Adipose tissue (tissue), 3 donors: Measurements from ENCODE around the gene LATS2. TPM values are rescaled to one million over a fixed set of nuclear protein-coding genes. Genes with fewer than 3 reads are reported as not detected.
"Not testable (repeated sequence)": the region's sequence is repeated elsewhere in the genome, so short reads cannot be mapped to it uniquely, and the experiment has no call there.

ENCODE experiments used
- H3K27ac ChIP-seq: one replicate; pipeline ENCODE4 v1.5.1; 2013; ENCODE audit warnings: low read depth, low read length
- WGBS, 3 donors: extraction: QIAGEN DNeasy Blood & Tissue Kit; methylation state at CpG; one replicate each; pipeline ENCODE4 v1.1.7; 2013; 5-methylcytosine and 5-hydroxymethylcytosine counted together
- polyA plus RNA-seq, 3 donors: library from polyadenylated mRNA; stranded (reverse); fragments of 200-250 nt; gene quantifications; one replicate each; pipeline ENCODE4 v1.2.3, GENCODE V29; 2013
- donor health status: healthy with polysubstance abuse.
- donor health status: Bipolar disorder and iron deficiency.
- donor health status: healthy.

LATS2 gene
- polyA plus RNA-seq, 3 donors = 3.3 to 24.5 (median 15.7) TPM

DNA sequence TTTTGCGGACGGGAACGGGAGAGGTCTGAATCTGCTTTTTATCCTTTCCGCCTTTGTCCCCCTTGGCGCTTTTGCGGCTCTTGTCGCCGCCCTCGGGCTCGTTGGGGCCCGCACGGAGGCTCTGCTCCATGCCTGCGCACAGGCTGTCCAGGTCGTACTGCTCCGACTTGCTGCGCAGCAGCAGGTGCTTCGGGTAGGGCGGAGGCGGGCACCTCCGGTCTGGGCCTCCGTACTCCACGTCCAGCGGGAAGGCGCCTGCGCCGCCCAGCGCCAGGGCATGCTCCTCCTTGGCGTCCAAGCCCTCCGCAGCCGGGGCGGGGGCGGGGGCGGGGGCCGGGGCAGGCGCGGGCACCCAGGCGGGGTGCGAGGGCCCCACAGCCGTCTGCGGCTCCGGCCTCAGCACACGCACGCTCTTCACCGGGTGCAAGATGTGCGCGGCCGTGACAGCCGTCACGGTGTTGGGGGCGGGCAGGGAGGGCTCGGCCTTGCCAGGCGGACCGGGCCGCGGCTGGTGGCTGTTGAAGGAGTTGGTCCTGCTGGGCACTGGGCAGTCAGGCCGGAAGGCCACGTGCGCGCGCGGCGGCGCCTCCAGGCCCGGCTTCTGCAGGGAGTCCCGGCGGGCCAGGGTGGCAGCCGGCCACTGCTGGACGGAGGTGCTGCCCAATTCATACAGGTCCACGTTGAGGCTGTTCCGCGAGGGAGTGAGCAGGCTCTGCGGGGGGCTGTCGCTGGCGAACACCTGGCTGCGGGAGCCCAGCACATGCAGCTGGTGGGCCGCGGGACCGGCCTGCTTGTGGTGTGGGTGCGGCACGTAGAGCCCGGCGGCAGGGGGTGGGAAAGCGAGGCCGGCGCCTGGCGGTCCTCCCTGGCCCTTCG, 73.1 kb downstream of the LATS2 start:
- 95 to 97% (median 96%) methylated on average over 67 to 87 of the region's 87 CpGs for WGBS, 3 donors
- H3K27ac ChIP-seq = no peak overlapping the region

- 93 to 95% (median 94%) methylated on average over 11 of the region's 11 CpGs for WGBS, 3 donors
- H3K27ac ChIP-seq = no peak overlapping the region
Measured at GRCh38 chr13:20987599-20987998, 73.8 kb downstream of the LATS2 start.

DNA sequence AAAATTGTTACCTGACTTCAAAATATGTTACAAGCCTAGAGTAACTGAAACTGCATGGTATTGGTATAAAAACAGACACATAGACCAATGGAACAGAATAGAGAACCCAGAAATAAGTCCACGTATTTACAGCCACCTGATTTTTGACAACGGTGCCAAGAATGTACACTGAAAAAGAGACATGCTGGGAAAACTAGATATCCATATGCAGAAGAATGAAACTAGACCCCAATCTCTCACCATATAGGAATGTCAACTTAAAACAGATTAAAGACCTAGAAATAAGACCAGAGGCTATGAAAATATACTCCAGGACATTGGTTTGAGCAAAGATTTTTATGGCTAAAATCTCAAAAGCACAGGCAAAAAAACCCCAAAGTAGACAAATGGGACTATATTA, 76.5 kb downstream of the LATS2 start:
- no peak overlapping the region for H3K27ac ChIP-seq

GRCh38 chr13:20983386-20983785, 78.0 kb downstream of the LATS2 start:
- 94 to 96% (median 96%) methylated on average over 11 of the region's 11 CpGs for WGBS, 3 donors
- no peak overlapping the region for H3K27ac ChIP-seq

More for the DNA sequence above, 76.5 kb downstream of the LATS2 start:
- 88 to 93% (median 90%) methylated on average over 2 of the region's 2 CpGs for whole genome bisulfite sequencing, 3 donors

GRCh38 chr13:20981370-20982095, 79.9 kb downstream of the LATS2 start:
- H3K27ac ChIP-seq = no peak overlapping the region
- WGBS, 3 donors = 88 to 93% (median 91%) methylated on average over 18 of the region's 18 CpGs

DNA sequence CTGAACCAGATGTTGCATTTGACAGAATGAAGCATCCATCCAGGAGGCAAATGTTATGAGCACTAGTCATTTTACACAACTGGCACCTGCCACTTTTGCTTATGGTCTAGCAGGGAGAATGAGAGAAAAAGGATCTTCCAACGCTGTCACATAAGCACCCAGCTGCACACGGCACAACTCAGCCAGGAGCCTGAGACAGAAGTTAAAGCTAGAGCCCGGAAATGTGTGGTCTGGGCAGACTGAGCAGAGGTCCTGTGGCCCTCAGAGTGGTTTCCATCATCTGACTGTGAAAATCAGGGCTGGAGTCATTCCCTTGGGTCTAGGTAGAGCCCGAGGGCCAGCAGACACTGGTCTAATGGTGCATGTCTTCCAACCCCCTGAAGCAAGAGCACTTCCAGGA, 80.5 kb downstream of the LATS2 start:
- WGBS, 3 donors = 68 to 91% (median 85%) methylated on average over 4 of the region's 4 CpGs
- H3K27ac ChIP-seq = no peak overlapping the region

- H3K27ac ChIP-seq = no peak overlapping the region
- WGBS, 3 donors = 53 to 73% (median 65%) methylated on average over 5 of the region's 5 CpGs
Measured at GRCh38 chr13:20980430-20980829, 81.0 kb downstream of the LATS2 start.

GRCh38 chr13:20977394-20977793, 84.0 kb downstream of the LATS2 start:
- H3K27ac ChIP-seq = no peak overlapping the region
- WGBS, 3 donors = 72 to 86% (median 79%) methylated on average over 2 of the region's 2 CpGs

GRCh38 chr13:20974981-20975585, 86.3 kb downstream of the LATS2 start:
- no peak overlapping the region for H3K27ac ChIP-seq
- 95 to 97% (median 96%) methylated on average over 20 of the region's 20 CpGs for WGBS, 3 donors

GRCh38 chr13:20973886-20974425, 87.4 kb downstream of the LATS2 start:
- 89 to 91% (median 90%) methylated on average over 8 of the region's 8 CpGs for WGBS, 3 donors
- no peak overlapping the region for H3K27ac ChIP-seq

DNA sequence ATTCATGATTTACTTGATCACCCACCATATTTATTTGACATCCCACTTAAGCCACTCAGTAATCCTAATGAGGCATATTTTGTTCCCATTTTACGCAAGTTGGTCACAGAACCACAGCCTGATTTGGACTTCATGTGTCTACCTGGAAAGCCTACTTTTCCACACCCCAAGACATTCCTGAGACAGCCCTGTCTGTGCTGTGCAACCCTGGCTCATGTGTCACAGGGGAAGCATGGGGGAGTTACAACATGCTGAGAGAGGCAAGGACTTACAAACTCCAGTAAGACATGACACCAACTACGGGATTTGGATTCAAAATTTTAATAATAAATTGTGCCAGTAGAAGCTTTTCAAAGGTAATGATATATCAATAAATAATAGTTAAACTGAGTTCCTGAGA, 88.7 kb downstream of the LATS2 start:
- H3K27ac ChIP-seq = no peak overlapping the region
- WGBS, 3 donors = 85 to 95% (median 90%) methylated on average over 2 of the region's 2 CpGs

- WGBS, 3 donors = 75 to 83% (median 82%) methylated on average over 1 of the region's 1 CpG
- H3K27ac ChIP-seq = no peak overlapping the region
Measured at GRCh38 chr13:20969182-20969581, 92.2 kb downstream of the LATS2 start.

DNA sequence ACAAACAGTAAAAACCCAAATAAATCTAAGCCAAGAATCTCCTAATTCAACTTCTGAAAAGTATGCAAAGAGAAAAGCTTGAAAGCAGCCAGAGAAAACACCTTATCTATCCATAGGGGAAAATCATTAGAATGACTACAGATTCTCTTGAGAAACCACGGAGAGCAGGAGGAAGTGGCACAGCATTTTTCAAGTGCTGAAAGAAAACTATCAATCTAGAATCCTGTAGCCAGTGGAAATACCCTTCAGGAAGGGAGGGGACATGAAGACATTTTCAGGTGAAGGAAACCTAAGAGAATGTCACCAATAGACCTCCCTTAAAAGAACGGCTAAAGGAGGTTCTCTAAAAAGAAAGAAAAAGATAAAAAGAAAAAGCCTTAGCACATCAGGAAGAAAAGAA, 92.6 kb downstream of the LATS2 start:
- 41 to 59% (median 44%) methylated on average over 2 of the region's 2 CpGs for WGBS, 3 donors
- no peak overlapping the region for H3K27ac ChIP-seq

DNA sequence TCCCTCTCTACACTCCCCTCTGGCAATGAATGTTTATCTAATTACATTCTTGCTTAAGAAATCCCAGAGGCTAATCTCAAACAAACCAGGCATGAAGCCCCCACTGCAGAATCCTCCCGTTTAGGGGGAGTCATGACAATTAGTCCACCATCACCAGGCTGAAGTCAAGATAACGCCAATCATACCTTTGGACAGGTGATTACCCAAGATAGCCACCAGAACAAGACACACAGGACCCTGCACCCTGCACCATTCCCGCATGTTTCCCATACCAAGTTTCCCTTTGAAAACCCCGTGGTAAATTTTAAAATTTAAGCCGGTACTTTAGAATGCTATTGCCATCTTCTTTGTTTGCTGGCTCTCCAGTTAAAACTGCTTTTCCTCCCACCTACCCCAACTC, 94.0 kb downstream of the LATS2 start:
- WGBS, 3 donors = 31 to 79% (median 77%) methylated on average over 5 of the region's 5 CpGs
- H3K27ac ChIP-seq = no peak overlapping the region

- no peak overlapping the region for H3K27ac ChIP-seq
- WGBS, 3 donors = 84 to 88% (median 87%) methylated on average over 3 of the region's 3 CpGs
Measured at GRCh38 chr13:20964904-20965303, 96.5 kb downstream of the LATS2 start.

GRCh38 chr13:20961663-20962062, 99.7 kb downstream of the LATS2 start:
- WGBS, 3 donors = 84 to 86% (median 86%) methylated on average over 10 of the region's 10 CpGs
- H3K27ac ChIP-seq = not testable (repeated sequence)

GRCh38 chr13:20960663-20961309, 100.6 kb downstream of the LATS2 start:
- WGBS, 3 donors = 35 to 39% (median 39%) methylated on average over 14 of the region's 14 CpGs

DNA sequence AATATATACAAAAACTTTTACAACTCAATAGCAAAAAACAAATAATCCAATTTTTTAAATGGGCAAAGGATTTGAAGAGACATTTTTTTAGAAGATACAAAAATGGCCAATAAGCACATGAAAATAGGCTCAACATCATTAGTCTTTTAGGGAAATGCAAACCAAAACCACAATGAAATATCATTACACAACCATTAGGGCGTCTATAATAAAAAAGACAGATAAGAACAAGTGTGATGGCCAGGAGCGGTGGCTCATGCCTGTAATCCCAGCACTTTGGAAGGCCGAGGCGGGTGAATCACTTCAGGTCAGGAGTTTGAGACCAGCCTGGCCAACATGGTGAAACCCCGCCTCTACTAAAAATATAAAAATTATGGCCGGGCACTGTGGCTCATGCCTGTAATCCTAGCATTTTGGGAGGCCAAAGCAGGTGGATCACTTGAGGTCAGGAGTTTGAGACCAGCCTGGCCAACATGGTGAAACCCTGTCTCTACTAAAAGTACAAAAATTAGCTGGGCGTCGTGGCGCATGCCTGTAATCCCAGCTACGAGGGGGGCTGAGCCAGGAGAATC, 104.3 kb downstream of the LATS2 start:
- 81 to 95% (median 89%) methylated on average over 10 of the region's 10 CpGs for WGBS, 3 donors

More at GRCh38 chr13:20960663-20961309, 100.6 kb downstream of the LATS2 start:
- no peak overlapping the region for H3K27ac ChIP-seq

More for the DNA sequence above, 104.3 kb downstream of the LATS2 start:
- not testable (repeated sequence) for H3K27ac ChIP-seq
